RWPE2 (cell line): ENCODE results near the gene PCNA.

Source experiments
- ATAC-seq: fragments of 200-7000 bp; cut with Tn5 transposase; 3 replicates; pipeline ENCODE4 v1.9.1; 2021; ENCODE audit warnings: low read depth
- DNase-seq: peaks from one replicate; pipeline ENCODE4 v3.0.0-alpha.2; 2020; ENCODE audit warnings: low spot score
- H3K27ac ChIP-seq: fragments of 450-650 bp; 2 replicates; pipeline ENCODE4 v1.5.1; 2017; ENCODE audit warnings: mild to moderate bottlenecking; ENCODE audit not compliant: poor library complexity, severe bottlenecking
- H3K27me3 ChIP-seq: fragments of 250-450 bp; sonication (Bioruptor Pico); 2 replicates; pipeline ENCODE4 v1.5.1; 2021; ENCODE audit warnings: mild to moderate bottlenecking, moderate library complexity; ENCODE audit not compliant: insufficient read depth, poor library complexity, severe bottlenecking
- H3K36me3 ChIP-seq: fragments of 250-450 bp; sonication (Bioruptor Pico); 2 replicates; pipeline ENCODE4 v1.5.1; 2020; ENCODE audit warnings: low read depth, mild to moderate bottlenecking, moderate library complexity
- H3K4me1 ChIP-seq: fragments of 250-450 bp; sonication (Bioruptor Pico); 2 replicates; pipeline ENCODE4 v1.5.1; 2021; ENCODE audit warnings: mild to moderate bottlenecking, moderate library complexity; ENCODE audit not compliant: insufficient read depth, poor library complexity, severe bottlenecking
- H3K4me3 ChIP-seq: fragments of 250-450 bp; sonication (Bioruptor Pico); 2 replicates; pipeline ENCODE4 v1.5.1; 2021; ENCODE audit warnings: mild to moderate bottlenecking, moderate library complexity; ENCODE audit not compliant: severe bottlenecking
- H3K9me3 ChIP-seq: fragments of 250-450 bp; sonication (Bioruptor Pico); 2 replicates; pipeline ENCODE4 v1.5.1; 2021; ENCODE audit warnings: mild to moderate bottlenecking, moderate library complexity; ENCODE audit not compliant: severe bottlenecking
- CTCF ChIP-seq: fragments of 450-650 bp; IDR thresholded peaks from one replicate; pipeline ENCODE4 v1.5.1; 2017; ENCODE audit warnings: mild to moderate bottlenecking, moderate library complexity; ENCODE audit not compliant: poor library complexity, severe bottlenecking

PCNA gene

GRCh38 chr20:5153612-5154542 is 34.1 kb upstream of the PCNA start:
- no peaks in the 10 kb centered on the region for H3K27me3 ChIP-seq
- ATAC-seq: peak; percentile 98
- peak overlapping the region; percentile 53 for H3K27ac ChIP-seq
- no peak overlapping the region for H3K4me3 ChIP-seq
- H3K4me1 ChIP-seq: peaks cover 23% of the 10 kb centered on the region
- H3K9me3 ChIP-seq: no peaks in the 10 kb centered on the region
- H3K36me3 ChIP-seq: no peaks in the 10 kb centered on the region
- DNase-seq: no peak
- TF ChIP-seq CTCF: no peak

- Histone ChIP-seq H3K27me3 (no peaks in the 10 kb centered on the region), H3K4me1 (peaks cover 23% of the 10 kb centered on the region), H3K27ac (peak overlapping the region; percentile 53), H3K4me3 (no peak overlapping the region), H3K36me3 (no peaks in the 10 kb centered on the region), H3K9me3 (no peaks in the 10 kb centered on the region)
- ATAC-seq (no peak), DNase-seq (no peak)
- TF ChIP-seq CTCF: no peak
Measured at GRCh38 chr20:5153152-5153467, 33.4 kb upstream of the PCNA start.

GRCh38 chr20:5150226-5151076 is 30.7 kb upstream of the PCNA start:
- DNase-seq: no peak
- no peak overlapping the region for H3K27ac ChIP-seq
- 0 out of 3 replicates have a peak, but pooled peaks have one; percentile 5 for ATAC-seq
- no peak overlapping the region for H3K4me3 ChIP-seq
- no peaks in the 10 kb centered on the region for H3K36me3 ChIP-seq
- H3K27me3 ChIP-seq: no peaks in the 10 kb centered on the region
- H3K9me3 ChIP-seq: no peaks in the 10 kb centered on the region
- TF ChIP-seq CTCF: no peak
- peaks cover 18% of the 10 kb centered on the region for H3K4me1 ChIP-seq

DNA sequence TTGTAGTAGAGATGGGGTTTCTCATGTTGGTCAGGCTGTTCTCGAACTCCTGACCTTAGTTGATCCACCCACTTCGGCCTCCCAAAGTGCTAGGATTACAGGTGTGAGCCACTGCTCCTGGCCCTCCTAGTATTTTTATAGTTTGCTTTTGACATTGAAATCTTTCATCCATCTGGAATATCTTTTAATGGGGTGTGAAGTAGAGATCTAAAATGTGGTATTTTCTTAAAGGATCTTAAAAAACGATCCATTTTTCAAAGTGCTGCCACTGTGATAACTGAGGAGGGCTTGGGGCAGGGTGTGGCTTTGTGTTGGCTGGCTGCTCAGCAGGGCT is 30.1 kb upstream of the PCNA start:
- DNase-seq (no peak), ATAC-seq (no peak)
- Histone ChIP-seq H3K9me3 (no peaks in the 10 kb centered on the region), H3K4me3 (no peak overlapping the region), H3K4me1 (peaks cover 18% of the 10 kb centered on the region), H3K36me3 (no peaks in the 10 kb centered on the region), H3K27me3 (no peaks in the 10 kb centered on the region), H3K27ac (no peak overlapping the region)
- no peak for TF ChIP-seq CTCF
